CD14-positive monocyte (primary cell): ENCODE results near the gene HRH2. TPM values are rescaled to one million over a fixed set of nuclear protein-coding genes. Genes with fewer than 3 reads are reported as not detected.

Experiments
- DNase-seq, 3 donors: peaks; one replicate each; pipeline ENCODE4 v3.0.0-alpha.2; 2011 to 2022
- H2AFZ ChIP-seq: 2 replicates; pipeline ENCODE4 v1.6.0; 2012; ENCODE audit warnings: mild to moderate bottlenecking, low read depth, low read length, inconsistent platforms; ENCODE audit not compliant: insufficient read depth, poor library complexity, severe bottlenecking
- H3K27ac ChIP-seq, 2 donors: 1 replicate in 1 of 2; 2 replicates in 1 of 2; pipeline ENCODE4 v1.5.1; 2012 to 2013; ENCODE audit warnings: low read length in 2 of 2, control low read depth in 1 of 2, inconsistent platforms in 1 of 2, low read depth in 1 of 2, mild to moderate bottlenecking in 1 of 2
- H3K27me3 ChIP-seq, 2 donors: one replicate each; pipeline versions ENCODE4 v1.6.0 to v1.6.1; 2011 to 2013; ENCODE audit warnings: low read length in 2 of 2; ENCODE audit not compliant: control insufficient read depth in 2 of 2, insufficient read depth in 2 of 2
- H3K36me3 ChIP-seq, 2 donors: replicated peaks in 1 of 2; 1 replicate in 1 of 2; 2 replicates in 1 of 2; pipeline versions ENCODE4 v1.5.1 to v1.6.1; 2012 to 2013; ENCODE audit warnings: low read length in 2 of 2, control low read depth in 1 of 2, inconsistent platforms in 1 of 2, mild to moderate bottlenecking in 1 of 2; ENCODE audit not compliant: insufficient read depth in 2 of 2, control insufficient read depth in 1 of 2
- H3K4me1 ChIP-seq, 2 donors: 1 replicate in 1 of 2; 2 replicates in 1 of 2; pipeline versions ENCODE4 v1.5.1 to v1.6.1; 2012 to 2013; ENCODE audit warnings: low read length in 2 of 2, control low read depth in 1 of 2, inconsistent platforms in 1 of 2, mild to moderate bottlenecking in 1 of 2, moderate library complexity in 1 of 2; ENCODE audit not compliant: insufficient read depth in 2 of 2, control insufficient read depth in 1 of 2
- H3K4me2 ChIP-seq: replicated peaks from 2 replicates; pipeline ENCODE3; 2012; ENCODE audit warnings: low read length, moderate library complexity, mild to moderate bottlenecking; ENCODE audit not compliant: poor library complexity, severe bottlenecking; ENCODE audit errors: extremely low read depth
- H3K4me3 ChIP-seq, 3 experiments: fragments of 200-600 bp in 1 of 3; sonication (generic) in 1 of 3; replicated peaks in 1 of 3; 1 replicate in 2 of 3; 2 replicates in 1 of 3; pipeline ENCODE4 v1.5.1; 2011 to 2013; ENCODE audit warnings: low read length in 3 of 3, mild to moderate bottlenecking in 3 of 3, control low read depth in 2 of 3, low read depth in 2 of 3, inconsistent platforms in 1 of 3, moderate library complexity in 1 of 3
- H3K79me2 ChIP-seq: 2 replicates; pipeline ENCODE4 v1.6.0; 2012; ENCODE audit warnings: mild to moderate bottlenecking, control low read depth, inconsistent platforms, low read length, moderate library complexity; ENCODE audit not compliant: insufficient read depth
- H3K9ac ChIP-seq: 2 replicates; pipeline ENCODE4 v1.6.0; 2017; ENCODE audit warnings: low read length, mild to moderate bottlenecking; ENCODE audit not compliant: insufficient read depth, poor library complexity, severe bottlenecking
- H3K9me3 ChIP-seq, 2 donors: replicated peaks in 1 of 2; 1 replicate in 1 of 2; 2 replicates in 1 of 2; pipeline versions ENCODE4 v1.5.1 to v1.6.1; 2012 to 2013; ENCODE audit warnings: low read length in 2 of 2, control low read depth in 1 of 2; ENCODE audit not compliant: control insufficient read depth in 1 of 2, insufficient read depth in 1 of 2
- H4K20me1 ChIP-seq: 2 replicates; pipeline ENCODE4 v1.6.0; 2012; ENCODE audit warnings: mild to moderate bottlenecking, low read length, control low read depth, moderate library complexity; ENCODE audit not compliant: insufficient read depth
- H3K27ac Mint-ChIP-seq, 7 donors: one replicate each; pipeline ENCODE4 v1.8.0; 2020; ENCODE audit warnings: mild to moderate bottlenecking in 7 of 7, mixed read lengths in 7 of 7, moderate library complexity in 6 of 7, inconsistent platforms in 2 of 7
- H3K27me3 Mint-ChIP-seq, 3 donors: one replicate each; pipeline ENCODE4 v1.8.0; 2021 to 2022; ENCODE audit warnings: low read depth in 3 of 3, mild to moderate bottlenecking in 3 of 3, mixed read lengths in 3 of 3, moderate library complexity in 3 of 3, inconsistent platforms in 1 of 3
- H3K36me3 Mint-ChIP-seq, 2 donors: one replicate each; pipeline ENCODE4 v1.8.0; 2020; ENCODE audit warnings: mixed read lengths in 2 of 2, inconsistent platforms in 1 of 2, mild to moderate bottlenecking in 1 of 2
- H3K4me1 Mint-ChIP-seq: one replicate; pipeline ENCODE4 v1.8.0; 2020; ENCODE audit warnings: mild to moderate bottlenecking, mixed read lengths
- H3K4me3 Mint-ChIP-seq, 2 donors: one replicate each; pipeline ENCODE4 v1.8.0; 2020; ENCODE audit warnings: mild to moderate bottlenecking in 2 of 2, mixed read lengths in 2 of 2, moderate library complexity in 1 of 2
- H3K9me3 Mint-ChIP-seq, 7 donors: one replicate each; pipeline ENCODE4 v1.8.0; 2020 to 2022; ENCODE audit warnings: mixed read lengths in 7 of 7, mild to moderate bottlenecking in 6 of 7, moderate library complexity in 6 of 7, inconsistent platforms in 2 of 7
- CTCF ChIP-seq: fragments of 200-600 bp; IDR thresholded peaks from one replicate; pipeline ENCODE4 v1.8.0; 2022; ENCODE audit warnings: antibody characterized with exemption, mild to moderate bottlenecking
- WGBS: methylation state at CpG from one replicate; pipeline ENCODE4 v1.1.5; 2013; ENCODE audit warnings: missing lambda C conversion rate; ENCODE audit not compliant: insufficient coverage; 5-methylcytosine and 5-hydroxymethylcytosine counted together
- intact Hi-C, 2 donors: fragments of 100-400 bp; cut with micrococcal nuclease; formaldehyde crosslinking; loops; one replicate each; pipeline versions ENCODE4 v1.15.0 to v1.15.1; 2023
- polyA plus RNA-seq, 3 donors: library from polyadenylated mRNA; depleted of rRNA in 1 of 3; unstranded in 2 of 3; stranded (reverse) in 1 of 3; fragments of 300-500 nt in 2 of 3; fragments of >200 nt in 1 of 3; fragmentation: Illumina TruSeq in 2 of 3; gene quantifications; 1 replicate in 2 of 3; 2 replicates in 1 of 3; pipeline ENCODE4 v1.2.3, GENCODE V29; 2012 to 2021

HRH2 gene
- polyA plus RNA-seq, 3 donors, result 10.6 to 71.7 (median 25.5) TPM

- Histone ChIP-seq H2AFZ (no peak overlapping the region), H3K79me2 (peaks cover 94% of the 10 kb centered on the region), H3K36me3 (peaks cover 62 to 65% of the 10 kb centered on the region in 2 donors), H3K4me1 (peaks cover 53 to 67% of the 10 kb centered on the region in 2 donors), H4K20me1 (peaks cover 48% of the 10 kb centered on the region), H3K9ac (no peak overlapping the region), H3K27me3 (no peaks in the 10 kb centered on the region), H3K4me2 (no peak overlapping the region), H3K4me3 (no peak overlapping the region), H3K9me3 (no peaks in the 10 kb centered on the region), H3K27ac (peak overlapping the region; percentile 85 to 92)
- H3K27ac Mint-ChIP-seq, result peak overlapping the region; percentile 82 to 100 (median 98)
- peaks cover 61 to 88% of the 10 kb centered on the region in 2 donors for H3K36me3 Mint-ChIP-seq
- H3K4me1 Mint-ChIP-seq, result peaks cover 73% of the 10 kb centered on the region
- no peak overlapping the region for H3K4me3 Mint-ChIP-seq
- 96% methylated on average over 8 of the region's 9 CpGs for WGBS
- peaks cover 0 to 3% (median 2%) of the 10 kb centered on the region in 3 donors for H3K27me3 Mint-ChIP-seq
- intact Hi-C loops, result no loop called here
- no peak for TF ChIP-seq CTCF
- no peak for DNase-seq
- peaks cover 0 to 9% (median 3%) of the 10 kb centered on the region in 7 donors for H3K9me3 Mint-ChIP-seq
Measured at GRCh38 chr5:175686826-175687225, 29.0 kb downstream of the HRH2 start.

DNA sequence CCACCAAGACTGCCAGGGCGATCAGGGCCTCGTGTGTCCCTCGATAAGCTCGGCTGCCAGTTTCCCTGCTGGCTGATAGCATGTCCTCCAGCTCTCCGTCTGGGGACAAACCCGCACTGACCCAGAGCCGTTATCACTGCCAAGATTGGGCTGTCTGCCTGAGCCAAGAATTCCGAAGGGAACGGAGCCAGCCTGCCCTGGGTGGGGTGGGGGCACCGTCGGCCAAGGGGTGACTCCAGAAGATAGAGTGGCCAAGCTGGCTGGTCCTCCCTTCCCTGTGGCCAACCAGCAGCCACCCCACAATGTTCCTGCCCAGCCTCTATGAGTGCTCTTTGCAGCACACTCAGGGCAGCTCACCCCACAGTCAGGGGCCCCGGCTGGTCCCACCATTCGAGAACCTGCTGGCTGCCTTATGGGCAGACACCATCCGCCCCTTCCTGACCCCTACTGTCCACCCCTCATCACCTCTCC is 29.4 kb downstream of the HRH2 start:
- Histone ChIP-seq H3K27me3 (no peaks in the 10 kb centered on the region), H3K36me3 (peaks cover 58 to 61% of the 10 kb centered on the region in 2 donors), H3K79me2 (peaks cover 94% of the 10 kb centered on the region), H3K4me2 (no peak overlapping the region), H3K9ac (no peak overlapping the region), H4K20me1 (peaks cover 43% of the 10 kb centered on the region), H3K4me1 (peaks cover 57 to 71% of the 10 kb centered on the region in 2 donors), H3K4me3 (no peak overlapping the region), H3K27ac (peak overlapping the region; percentile 85 to 92), H2AFZ (no peak overlapping the region), H3K9me3 (no peaks in the 10 kb centered on the region)
- no peak overlapping the region for H3K4me3 Mint-ChIP-seq
- H3K9me3 Mint-ChIP-seq, result peaks cover 0 to 9% (median 3%) of the 10 kb centered on the region in 7 donors
- peaks cover 61 to 88% of the 10 kb centered on the region in 2 donors for H3K36me3 Mint-ChIP-seq
- peaks cover 76% of the 10 kb centered on the region for H3K4me1 Mint-ChIP-seq
- H3K27ac Mint-ChIP-seq, result peak overlapping the region; percentile 95 to 100 (median 98)
- DNase-seq, result no peak
- intact Hi-C loops, result no loop called here
- peaks cover 0 to 3% (median 2%) of the 10 kb centered on the region in 3 donors for H3K27me3 Mint-ChIP-seq
- TF ChIP-seq CTCF, result no peak
- 96% methylated on average over 14 of the region's 14 CpGs for WGBS
